Ammon's horn (tissue), 1 donor: ENCODE data around the gene NOL4L.

Experiments used
- DNase-seq: peaks from one replicate; pipeline ENCODE4 v3.0.0-alpha.2; 2016; ENCODE audit warnings: low spot score

Gene NOL4L

DNA sequence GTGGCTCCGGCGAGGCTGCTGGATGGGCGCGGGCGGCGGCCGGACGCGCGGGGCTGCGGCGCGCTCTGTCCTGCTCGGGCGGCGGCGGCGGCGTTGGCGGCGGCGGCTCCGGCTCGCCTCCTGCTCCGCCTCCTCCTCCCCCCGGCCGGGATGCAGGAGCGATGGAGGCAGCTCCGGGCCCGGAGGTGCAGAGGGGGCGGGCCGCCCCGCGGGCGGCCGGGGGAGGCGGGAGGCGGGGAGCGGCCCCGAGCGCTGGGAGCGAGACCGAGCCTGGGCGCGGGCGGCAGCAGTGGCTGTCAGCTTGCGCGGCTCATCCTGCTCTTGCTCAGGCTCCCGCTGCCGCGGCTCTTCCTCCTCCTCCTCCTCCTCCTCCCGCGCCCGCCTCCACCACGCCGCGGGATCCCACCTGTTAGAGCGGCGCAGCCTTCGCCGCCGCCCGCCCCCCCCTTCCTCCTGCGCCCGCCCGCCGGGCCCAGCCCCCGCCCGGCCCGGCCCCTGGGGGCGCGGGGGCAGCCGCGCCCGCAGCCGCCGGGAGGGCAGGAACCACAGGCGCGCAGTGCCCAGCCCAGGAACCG, at the start of gene NOL4L:
TSS of gene NOL4L (minus strand) at position 323 of the 575 bp plus-strand sequence. CDS start 443 bp downstream, outside the sequence.
- DNase-seq, result peak; percentile 44

DNA sequence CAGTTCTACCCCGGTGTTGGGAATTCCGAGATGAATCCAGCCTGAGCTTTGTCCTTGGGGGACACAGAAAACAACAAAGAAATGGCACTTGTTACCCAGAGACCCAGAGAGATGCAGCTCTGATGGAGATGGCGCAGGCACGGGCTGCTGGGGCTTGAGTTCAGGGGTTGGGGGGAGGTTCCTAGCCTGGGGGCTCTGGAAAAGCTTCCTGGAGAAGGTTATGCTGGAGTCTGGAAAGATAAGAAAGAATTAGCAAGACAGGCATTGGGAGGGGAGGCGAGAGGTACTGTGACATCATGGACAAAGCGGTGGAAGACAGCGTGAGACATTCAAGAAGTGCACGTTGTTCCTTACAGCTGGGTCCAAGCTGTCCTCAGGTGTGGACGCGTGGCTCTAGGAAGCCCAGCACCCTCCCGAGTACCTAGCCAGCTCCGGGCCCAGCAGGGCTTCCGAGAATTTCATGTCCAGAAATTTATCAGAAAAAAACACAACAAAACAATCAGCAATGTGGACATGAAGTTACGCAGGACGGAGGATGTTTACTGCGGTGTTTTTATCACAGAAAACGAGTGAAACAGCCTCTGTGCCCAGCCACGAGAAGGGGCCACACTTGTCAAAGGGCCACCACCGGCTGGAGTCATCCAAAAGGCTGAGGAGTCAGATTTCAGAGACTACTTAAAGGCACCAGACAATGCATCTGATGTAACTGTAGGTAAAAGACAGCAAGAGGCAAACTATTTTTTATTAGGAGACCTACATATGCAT, 49.1 kb upstream of the NOL4L start:
- no peak for DNase-seq

GRCh38 chr20:32632461-32633354, 47.6 kb upstream of the NOL4L start:
- DNase-seq, result no peak

DNA sequence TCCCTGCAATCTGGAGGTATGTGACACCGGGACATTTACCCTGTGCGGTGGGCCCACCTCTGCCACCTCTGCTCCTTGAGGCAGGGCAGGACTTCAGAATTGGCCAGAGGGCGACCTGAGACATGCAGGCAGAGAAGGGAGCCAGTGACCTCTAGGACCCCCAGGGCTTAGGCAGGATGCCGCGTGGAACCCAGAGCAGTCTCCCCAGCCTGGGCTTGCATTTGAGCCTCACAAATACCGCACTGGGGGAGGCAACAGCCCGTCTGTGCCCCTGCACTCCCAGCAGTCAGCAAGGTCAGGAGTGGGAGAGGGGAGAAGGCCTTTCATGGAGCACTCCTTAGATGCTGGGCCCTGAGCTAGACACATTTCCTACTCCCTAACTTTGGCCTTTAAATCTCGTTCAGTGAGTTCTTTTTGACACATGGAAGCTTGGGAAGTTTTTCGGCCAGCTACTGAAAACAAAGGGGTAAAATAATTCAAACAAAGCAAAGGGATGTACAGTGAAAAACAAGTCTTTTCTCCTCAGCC, 46.9 kb upstream of the NOL4L start:
- DNase-seq, result no peak

GRCh38 chr20:32629813-32630212, 44.7 kb upstream of the NOL4L start:
- DNase-seq, result no peak

- no peak for DNase-seq
Observed at GRCh38 chr20:32628960-32629530, 43.9 kb upstream of the NOL4L start.

DNA sequence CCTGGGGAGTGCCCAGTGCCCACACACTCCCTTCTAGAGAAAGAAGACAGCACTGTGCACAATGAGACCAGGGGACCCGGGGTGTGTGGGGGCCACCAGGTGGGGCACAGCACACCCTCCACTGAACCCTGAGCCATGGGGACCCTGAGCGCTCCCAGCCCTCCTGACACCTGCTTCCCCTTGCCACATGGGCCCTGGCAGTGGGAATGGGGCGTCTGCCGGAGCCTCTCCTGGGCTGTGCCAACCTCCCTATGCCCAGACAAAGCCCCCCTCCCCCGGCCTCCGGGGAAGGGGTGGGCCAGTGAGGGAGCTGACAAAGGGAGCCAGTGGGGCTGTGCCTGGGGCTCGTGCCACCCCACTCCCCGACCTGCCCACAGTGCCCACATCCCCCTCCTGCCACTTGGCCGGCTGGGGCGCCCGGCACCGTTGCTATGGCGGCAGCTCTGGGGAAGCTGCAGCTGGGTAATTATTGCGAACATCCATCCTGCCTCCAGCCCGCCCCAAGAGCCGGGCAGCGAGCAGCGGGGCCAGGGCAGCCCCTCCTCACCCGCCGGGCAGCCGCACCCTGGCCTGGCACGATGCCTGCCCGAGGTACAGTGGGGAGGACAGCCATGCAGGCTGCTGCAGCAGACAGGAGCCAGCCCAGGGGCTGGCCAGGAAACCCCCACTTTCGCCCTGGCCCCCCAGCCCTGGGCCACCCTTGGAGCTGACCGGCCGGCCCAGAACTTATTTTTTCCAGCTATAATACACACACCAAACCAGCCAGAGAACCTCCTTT, 41.9 kb upstream of the NOL4L start:
- DNase-seq, result peak; percentile 77

DNA sequence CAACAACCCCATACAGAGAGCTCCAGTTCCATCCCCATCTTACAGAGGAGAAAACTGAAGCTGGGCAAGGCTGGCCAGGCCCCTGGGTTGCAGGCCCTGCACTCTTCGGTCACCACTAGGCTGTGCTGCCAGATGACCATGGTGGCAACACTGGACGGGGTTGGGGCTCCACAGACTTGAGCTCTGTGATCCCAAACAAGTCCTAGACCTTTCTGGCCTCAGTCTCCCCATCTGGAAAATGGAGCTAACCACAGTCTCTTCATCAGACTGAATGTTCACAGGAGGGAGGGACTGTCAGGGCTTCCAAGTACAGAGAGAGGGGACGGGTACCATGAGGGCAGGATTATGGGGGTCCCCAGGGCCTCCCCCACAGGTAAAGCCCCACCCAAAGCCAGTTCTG, 41.3 kb upstream of the NOL4L start:
- DNase-seq, result no peak

GRCh38 chr20:32625996-32626395, 40.9 kb upstream of the NOL4L start:
- DNase-seq, result no peak

DNA sequence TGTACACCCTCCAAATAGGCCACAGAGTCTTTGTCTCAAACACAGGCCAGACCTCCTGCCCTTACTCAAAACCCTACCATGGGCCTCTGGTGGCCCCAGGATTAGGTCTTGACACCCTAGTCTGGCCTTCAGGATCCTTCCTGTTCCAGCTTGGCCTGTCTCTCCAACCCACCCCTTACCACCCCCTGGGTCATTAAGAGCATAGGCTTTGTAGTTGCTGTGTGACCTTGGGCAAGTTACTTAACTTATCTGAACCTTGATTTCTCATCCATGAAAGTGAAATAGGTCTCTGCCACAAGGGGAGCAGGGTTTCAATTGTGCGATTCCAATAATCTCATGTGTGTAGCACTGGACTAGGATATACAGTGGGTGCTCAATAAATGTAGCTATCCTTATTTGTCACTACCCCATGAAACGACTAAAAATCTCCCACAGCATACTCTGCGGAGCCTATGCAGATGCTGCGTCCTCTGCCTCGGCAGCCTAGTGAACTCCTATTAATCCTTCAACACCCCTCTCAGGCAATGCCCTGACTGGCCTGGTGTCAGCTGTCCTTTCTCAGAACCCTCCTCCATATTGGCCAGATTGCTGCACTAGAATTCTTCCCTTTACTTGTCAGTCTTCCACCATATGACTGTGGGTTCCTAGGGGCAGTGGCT, 39.7 kb upstream of the NOL4L start:
- no peak for DNase-seq

DNA sequence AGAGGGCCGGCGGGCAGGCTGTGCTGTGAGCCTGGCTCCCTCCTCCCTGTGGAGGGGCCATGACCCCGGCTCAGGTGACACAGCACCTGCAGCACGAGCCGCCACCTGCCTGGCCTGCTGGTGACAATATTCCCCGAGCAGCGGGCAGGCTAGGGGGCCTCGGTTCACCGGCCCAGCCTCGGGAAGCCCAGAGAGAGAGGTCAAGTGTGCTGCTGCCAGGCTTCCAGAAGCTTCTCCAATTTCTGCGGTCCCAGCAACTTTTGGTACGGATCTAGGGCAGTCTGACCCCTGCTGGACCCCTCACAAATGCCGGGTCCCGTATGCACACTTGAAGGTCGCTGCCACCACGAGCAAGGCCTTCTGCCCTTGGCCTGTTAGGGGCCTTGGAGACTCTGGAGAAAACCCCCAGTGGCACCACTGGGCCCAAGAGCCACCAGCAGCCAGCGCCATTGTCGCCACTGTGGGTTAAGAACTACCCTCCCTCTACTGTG, 38.6 kb upstream of the NOL4L start:
- DNase-seq, result no peak

DNA sequence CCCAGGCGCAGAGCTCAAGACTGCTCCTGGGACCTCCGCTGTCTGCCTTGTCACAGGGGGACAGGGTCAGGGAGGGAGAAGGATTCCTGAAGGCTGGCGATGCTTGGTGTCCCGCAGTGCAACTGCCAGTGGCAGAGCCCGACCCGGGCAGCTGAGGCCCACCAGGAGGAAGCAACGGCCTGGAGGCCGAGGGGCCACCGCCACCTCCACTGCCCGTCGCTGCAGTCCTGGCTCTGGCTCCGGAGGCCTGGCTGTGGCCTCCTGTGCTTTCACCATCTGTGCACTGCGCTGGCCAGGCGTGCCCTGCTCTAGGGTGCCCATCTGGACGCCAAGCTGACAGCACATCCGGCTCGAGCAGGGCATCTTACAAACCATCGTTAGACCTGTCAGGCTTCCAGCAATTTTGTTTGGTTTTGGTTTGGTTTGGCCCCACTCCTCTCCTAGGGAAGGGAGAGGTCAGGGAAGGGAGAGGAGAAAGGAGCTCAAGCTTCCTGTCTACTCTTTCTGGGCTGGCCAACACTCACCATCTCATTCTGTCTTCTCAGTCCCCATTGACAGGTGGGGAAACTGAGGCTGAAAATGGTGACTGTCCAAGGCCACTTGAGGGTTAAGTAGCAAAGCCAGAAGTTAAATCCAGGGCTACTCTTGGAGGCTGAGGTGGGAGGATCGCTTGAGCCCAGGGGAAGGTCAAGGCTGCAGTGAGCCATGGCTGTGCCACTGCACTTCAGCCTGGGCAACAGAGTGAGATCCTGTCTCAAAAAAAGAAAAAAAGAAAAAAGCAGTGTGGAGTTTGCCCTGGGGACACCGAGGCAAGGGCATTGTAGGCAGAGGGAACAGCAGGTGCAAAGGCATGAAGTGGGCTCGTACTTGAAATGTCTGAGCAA, 37.7 kb upstream of the NOL4L start:
- no peak for DNase-seq

DNA sequence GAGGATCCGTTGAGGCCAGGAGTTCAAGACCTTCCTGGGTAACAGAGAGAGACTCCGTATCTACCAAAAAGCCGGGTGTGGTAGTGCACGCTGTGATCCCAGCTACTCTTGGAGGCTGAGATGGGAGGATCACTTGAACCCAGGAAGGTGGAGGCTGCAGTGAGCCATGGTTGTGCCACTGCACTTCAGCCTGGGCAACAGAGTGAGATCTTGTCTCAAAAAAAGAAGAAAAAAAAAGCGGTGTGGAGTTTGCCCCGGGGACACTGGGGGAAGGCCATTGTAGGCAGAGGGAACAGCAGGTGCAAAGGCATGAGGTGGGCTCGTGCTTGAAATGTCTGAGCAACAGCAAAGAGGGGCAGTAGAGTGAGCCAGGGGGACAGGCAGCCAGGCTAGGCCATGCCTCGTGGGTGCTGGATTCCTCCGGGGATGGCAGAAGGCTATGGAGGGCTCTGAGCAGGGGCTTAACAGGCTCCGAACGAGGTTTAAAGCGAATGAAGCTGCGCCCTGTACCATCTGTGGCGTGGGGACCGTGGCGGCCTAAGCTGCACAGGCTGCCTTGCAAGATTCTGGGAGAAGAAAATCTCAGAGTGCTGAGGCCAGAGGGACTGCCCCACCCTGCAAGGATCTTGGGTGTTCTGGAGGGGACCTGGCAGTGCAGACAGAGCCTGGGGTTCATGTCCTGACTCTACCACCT, 36.9 kb upstream of the NOL4L start:
- DNase-seq, result no peak

- no peak for DNase-seq
Observed at GRCh38 chr20:32621071-32621890, 36.1 kb upstream of the NOL4L start.

GRCh38 chr20:32619586-32619985, 34.5 kb upstream of the NOL4L start:
- no peak for DNase-seq

DNA sequence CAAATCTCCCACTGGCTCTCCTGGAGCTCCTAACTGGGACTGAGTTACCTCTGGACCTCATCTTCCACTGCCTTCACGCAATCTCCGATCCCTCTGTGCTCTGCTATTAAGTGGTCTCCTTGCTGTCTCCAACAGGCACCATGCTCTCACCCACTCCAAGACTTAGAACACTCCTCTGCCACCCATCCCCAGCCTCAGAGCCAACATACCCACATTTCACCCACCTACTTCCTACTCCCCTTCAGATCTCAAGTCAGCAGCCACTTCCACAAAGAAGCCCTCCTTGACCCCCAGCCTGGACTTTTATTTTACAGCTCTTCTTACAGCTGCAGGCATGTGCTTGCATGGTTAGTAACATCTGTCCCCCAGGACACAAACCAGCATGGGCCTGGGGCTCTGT, 29.6 kb upstream of the NOL4L start:
- DNase-seq, result no peak

GRCh38 chr20:32614303-32614702, 29.2 kb upstream of the NOL4L start:
- no peak for DNase-seq
